ENCODE results near the gene SLC7A6OS.

DNA sequence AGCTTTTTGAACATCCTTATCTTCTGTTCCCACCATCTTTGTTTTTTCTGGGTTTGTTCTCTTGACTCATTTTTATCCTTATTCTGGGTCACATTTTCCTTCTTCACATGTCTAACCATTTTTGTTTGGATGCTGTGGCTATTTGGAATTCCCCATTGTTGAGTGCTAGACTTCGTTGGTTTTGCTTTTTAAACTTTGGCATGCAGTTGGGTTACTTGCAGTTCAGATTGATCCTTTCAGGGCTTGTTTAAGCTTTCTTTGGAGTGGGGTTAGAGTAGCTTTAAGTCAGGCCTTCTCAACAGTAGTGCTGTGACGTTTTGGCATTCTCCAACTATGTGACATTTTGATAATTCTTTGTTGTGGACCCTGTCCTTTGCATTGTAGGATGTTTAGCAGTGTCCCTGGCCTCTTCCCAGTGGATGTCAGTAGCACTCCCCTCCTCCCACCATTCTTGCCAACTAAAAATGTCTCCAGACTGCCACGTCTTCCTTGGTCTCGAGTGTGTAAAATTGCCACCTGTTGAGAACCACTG lies 21.2 kb upstream of the SLC7A6OS start:
- TF ChIP-seq, protein P1, sequence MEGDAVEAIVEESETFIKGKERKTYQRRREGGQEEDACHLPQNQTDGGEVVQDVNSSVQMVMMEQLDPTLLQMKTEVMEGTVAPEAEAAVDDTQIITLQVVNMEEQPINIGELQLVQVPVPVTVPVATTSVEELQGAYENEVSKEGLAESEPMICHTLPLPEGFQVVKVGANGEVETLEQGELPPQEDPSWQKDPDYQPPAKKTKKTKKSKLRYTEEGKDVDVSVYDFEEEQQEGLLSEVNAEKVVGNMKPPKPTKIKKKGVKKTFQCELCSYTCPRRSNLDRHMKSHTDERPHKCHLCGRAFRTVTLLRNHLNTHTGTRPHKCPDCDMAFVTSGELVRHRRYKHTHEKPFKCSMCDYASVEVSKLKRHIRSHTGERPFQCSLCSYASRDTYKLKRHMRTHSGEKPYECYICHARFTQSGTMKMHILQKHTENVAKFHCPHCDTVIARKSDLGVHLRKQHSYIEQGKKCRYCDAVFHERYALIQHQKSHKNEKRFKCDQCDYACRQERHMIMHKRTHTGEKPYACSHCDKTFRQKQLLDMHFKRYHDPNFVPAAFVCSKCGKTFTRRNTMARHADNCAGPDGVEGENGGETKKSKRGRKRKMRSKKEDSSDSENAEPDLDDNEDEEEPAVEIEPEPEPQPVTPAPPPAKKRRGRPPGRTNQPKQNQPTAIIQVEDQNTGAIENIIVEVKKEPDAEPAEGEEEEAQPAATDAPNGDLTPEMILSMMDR (conservative IDR thresholded peaks at IDR 0.05; ENCODE audit: low read length) = no peak
- TF ChIP-seq EZH2phosphoT487 (IDR thresholded peaks at IDR 0.05; ENCODE audit: borderline replicate concordance, low read depth, low read length) = no peak

All from OCI-LY7 (cell line).